Trophoblast cell (in vitro differentiated cells and primary cell): ENCODE data around the gene ELP1.

Source experiments
- DNase-seq, 2 donors: peaks; one replicate each; pipeline ENCODE4 v3.0.0-alpha.2; 2016
- H2AFZ ChIP-seq: 2 replicates; pipeline ENCODE4 v1.6.1; 2013; ENCODE audit warnings: low read length, moderate library complexity, mild to moderate bottlenecking; ENCODE audit not compliant: insufficient read depth, poor library complexity
- H2AK5ac ChIP-seq: 2 replicates; pipeline ENCODE4 v1.6.1; 2013; ENCODE audit warnings: mild to moderate bottlenecking, low read length
- H2BK120ac ChIP-seq: 2 replicates; pipeline ENCODE4 v1.6.1; 2013; ENCODE audit warnings: low read length, mild to moderate bottlenecking, moderate library complexity; ENCODE audit not compliant: insufficient read depth, poor library complexity
- H2BK12ac ChIP-seq: 2 replicates; pipeline ENCODE4 v1.6.1; 2013; ENCODE audit warnings: mild to moderate bottlenecking, low read length, moderate library complexity
- H2BK5ac ChIP-seq: 2 replicates; pipeline ENCODE4 v1.6.1; 2013; ENCODE audit warnings: low read length, low read depth, moderate library complexity, mild to moderate bottlenecking; ENCODE audit not compliant: poor library complexity
- H3K14ac ChIP-seq: 2 replicates; pipeline ENCODE4 v1.6.1; 2013; ENCODE audit warnings: mild to moderate bottlenecking, low read length
- H3K18ac ChIP-seq: 2 replicates; pipeline ENCODE4 v1.6.1; 2013; ENCODE audit warnings: mild to moderate bottlenecking, low read length
- H3K23ac ChIP-seq: 2 replicates; pipeline ENCODE4 v1.6.1; 2013; ENCODE audit warnings: low read length
- H3K27ac ChIP-seq: 2 replicates; pipeline ENCODE4 v1.5.1; 2013; ENCODE audit warnings: low read depth, mild to moderate bottlenecking, inconsistent platforms, low read length, moderate library complexity
- H3K27me3 ChIP-seq: 2 replicates; pipeline ENCODE4 v1.6.1; 2013; ENCODE audit warnings: inconsistent platforms, mild to moderate bottlenecking, low read length, moderate library complexity; ENCODE audit not compliant: insufficient read depth
- H3K36me3 ChIP-seq, 2 experiments: 1 replicate in 1 of 2; 2 replicates in 1 of 2; pipeline ENCODE4 v1.6.1; 2013; ENCODE audit warnings: low read length in 2 of 2, mild to moderate bottlenecking in 2 of 2, moderate library complexity in 1 of 2; ENCODE audit not compliant: insufficient read depth in 2 of 2, control insufficient read depth in 1 of 2
- H3K4ac ChIP-seq: 2 replicates; pipeline ENCODE4 v1.6.1; 2013; ENCODE audit warnings: low read depth, mild to moderate bottlenecking, low read length, moderate library complexity
- H3K4me1 ChIP-seq, 2 experiments: 1 replicate in 1 of 2; 2 replicates in 1 of 2; pipeline ENCODE4 v1.6.1; 2013; ENCODE audit warnings: low read length in 2 of 2, mild to moderate bottlenecking in 2 of 2, moderate library complexity in 1 of 2; ENCODE audit not compliant: insufficient read depth in 2 of 2, control insufficient read depth in 1 of 2
- H3K4me2 ChIP-seq: 2 replicates; pipeline ENCODE4 v1.6.1; 2013; ENCODE audit warnings: inconsistent platforms, mild to moderate bottlenecking, low read length, moderate library complexity
- H3K4me3 ChIP-seq: 2 replicates; pipeline ENCODE4 v1.5.1; 2013; ENCODE audit warnings: mild to moderate bottlenecking, low read depth, low read length, inconsistent platforms
- H3K79me1 ChIP-seq: one replicate; pipeline ENCODE4 v1.6.1; 2013; ENCODE audit warnings: low read length
- H3K79me2 ChIP-seq: 2 replicates; pipeline ENCODE4 v1.6.1; 2013; ENCODE audit warnings: low read length, mild to moderate bottlenecking; ENCODE audit not compliant: control insufficient read depth, insufficient read depth, poor library complexity
- H3K9ac ChIP-seq: 2 replicates; pipeline ENCODE4 v1.6.1; 2013; ENCODE audit warnings: mild to moderate bottlenecking, low read length
- H3K9me3 ChIP-seq: 2 replicates; pipeline ENCODE4 v1.6.1; 2013; ENCODE audit warnings: low read depth, mild to moderate bottlenecking, control low read depth, inconsistent platforms, low read length; ENCODE audit not compliant: insufficient read depth
- H4K12ac ChIP-seq: 2 replicates; pipeline ENCODE4 v1.6.1; 2013; ENCODE audit warnings: low read depth, mild to moderate bottlenecking, low read length, moderate library complexity
- H4K8ac ChIP-seq: 2 replicates; pipeline ENCODE4 v1.6.1; 2013; ENCODE audit warnings: low read depth, mild to moderate bottlenecking, low read length, moderate library complexity
- H4K91ac ChIP-seq: one replicate; pipeline ENCODE4 v1.6.1; 2013; ENCODE audit warnings: low read depth, mild to moderate bottlenecking, low read length, moderate library complexity
- WGBS: extraction: QIAGEN DNeasy Blood & Tissue Kit; methylation state at CpG from one replicate; pipeline ENCODE4 v1.1.7; 2013; ENCODE audit warnings: missing lambda C conversion rate; ENCODE audit not compliant: insufficient read length, insufficient coverage; ENCODE audit errors: extremely low coverage; 5-methylcytosine and 5-hydroxymethylcytosine counted together

The ELP1 gene

DNA sequence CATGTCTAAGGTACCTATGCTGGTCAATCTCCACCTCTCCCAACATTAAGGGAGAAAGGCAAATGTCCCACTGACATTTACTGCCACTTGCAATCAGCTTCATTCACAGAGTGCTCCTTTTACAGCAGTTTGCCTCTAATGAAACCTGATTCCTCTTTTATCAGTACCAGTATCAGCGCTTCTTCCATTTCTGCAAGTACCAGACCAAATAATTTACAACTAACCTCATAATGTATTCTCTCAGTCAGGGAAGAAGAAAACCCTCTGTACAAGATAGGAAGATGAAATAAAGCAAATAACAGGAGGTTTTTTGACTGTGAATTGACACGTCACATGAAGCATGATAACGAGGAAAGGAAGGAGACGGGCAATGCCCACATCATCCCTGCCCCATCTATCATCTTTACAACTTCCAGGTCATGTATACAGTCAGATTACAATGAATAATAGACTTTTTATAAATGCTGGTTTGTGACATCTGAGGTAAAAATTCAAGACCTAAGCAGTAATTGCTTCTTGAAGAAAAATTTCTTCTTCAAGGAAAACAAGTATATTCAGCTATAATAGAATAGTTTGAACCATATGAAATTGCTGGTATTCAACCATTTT lies 22.2 kb upstream of the ELP1 start:
- Histone ChIP-seq H3K27me3 (no peaks in the 10 kb centered on the region), H3K4me2 (no peak overlapping the region), H3K14ac (no peak overlapping the region), H3K9me3 (no peaks in the 10 kb centered on the region), H4K12ac (no peak overlapping the region), H2AFZ (no peak overlapping the region), H2BK5ac (no peak overlapping the region), H2BK120ac (no peak overlapping the region), H3K79me1 (no peaks in the 10 kb centered on the region), H4K91ac (no peak overlapping the region), H2BK12ac (no peak overlapping the region), H2AK5ac (no peak overlapping the region), H3K9ac (peak overlapping the region; percentile 40), H3K23ac (no peak overlapping the region), H3K18ac (no peak overlapping the region), H4K8ac (no peak overlapping the region), H3K79me2 (no peaks in the 10 kb centered on the region), H3K4me3 (no peak overlapping the region), H3K27ac (no peak overlapping the region), H3K36me3 (no peaks in the 10 kb centered on the region), H3K4ac (no peak overlapping the region), H3K4me1 (no peaks in the 10 kb centered on the region)
- DNase-seq, result no peak
- no CpG with 5 or more reads among the region's 4 CpGs for WGBS

- Histone ChIP-seq H4K91ac (no peak overlapping the region), H3K79me1 (no peaks in the 10 kb centered on the region), H3K9me3 (no peaks in the 10 kb centered on the region), H3K4me2 (no peak overlapping the region), H3K4ac (no peak overlapping the region), H2BK12ac (no peak overlapping the region), H3K18ac (no peak overlapping the region), H3K4me1 (no peaks in the 10 kb centered on the region), H3K9ac (no peak overlapping the region), H2BK120ac (no peak overlapping the region), H3K14ac (no peak overlapping the region), H3K27ac (no peak overlapping the region), H2AFZ (no peak overlapping the region), H2AK5ac (no peak overlapping the region), H3K4me3 (no peak overlapping the region), H2BK5ac (no peak overlapping the region), H3K36me3 (no peaks in the 10 kb centered on the region), H4K12ac (no peak overlapping the region), H3K79me2 (no peaks in the 10 kb centered on the region), H4K8ac (no peak overlapping the region), H3K23ac (no peak overlapping the region), H3K27me3 (no peaks in the 10 kb centered on the region)
- WGBS, result no CpG with 5 or more reads among the region's 3 CpGs
- peak in 1 of 2 donors; percentile 69 for DNase-seq
These were observed 20.2 kb upstream of the ELP1 start for GRCh38 chr9:108953983-108954574.

DNA sequence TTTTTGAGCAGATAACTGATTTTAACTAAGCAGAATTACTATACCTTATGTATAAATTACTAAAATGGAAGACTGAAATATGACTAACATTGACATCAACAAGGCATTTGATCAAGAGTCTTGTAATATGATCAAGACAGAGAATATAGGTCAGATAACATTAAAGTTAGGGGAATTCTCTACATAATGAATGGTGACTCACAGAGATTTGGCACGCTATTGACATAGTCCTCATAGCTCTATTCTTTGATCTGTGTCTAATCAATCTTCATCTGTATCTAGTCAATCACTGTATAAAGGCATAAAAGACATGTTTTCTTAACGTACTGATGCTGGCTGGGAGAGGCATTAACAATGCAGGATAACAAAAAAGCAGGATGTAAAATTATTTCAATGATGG lies 17.7 kb upstream of the ELP1 start:
- H3K4me1 ChIP-seq, result no peaks in the 10 kb centered on the region
- peak in 1 of 2 donors; percentile 12 for DNase-seq
- H3K18ac ChIP-seq, result no peak overlapping the region
- no peak overlapping the region for H4K91ac ChIP-seq
- H2AFZ ChIP-seq, result no peak overlapping the region
- no CpG with 5 or more reads among the region's 2 CpGs for WGBS
- no peaks in the 10 kb centered on the region for H3K27me3 ChIP-seq
- H3K23ac ChIP-seq, result no peak overlapping the region
- no peak overlapping the region for H2BK120ac ChIP-seq
- H3K79me1 ChIP-seq, result no peaks in the 10 kb centered on the region
- no peak overlapping the region for H3K4me2 ChIP-seq
- H3K14ac ChIP-seq, result no peak overlapping the region
- H3K9me3 ChIP-seq, result no peaks in the 10 kb centered on the region
- H3K4me3 ChIP-seq, result no peak overlapping the region
- no peak overlapping the region for H2BK5ac ChIP-seq
- no peak overlapping the region for H4K12ac ChIP-seq
- no peak overlapping the region for H3K27ac ChIP-seq
- H3K9ac ChIP-seq, result no peak overlapping the region
- no peak overlapping the region for H2AK5ac ChIP-seq
- H2BK12ac ChIP-seq, result no peak overlapping the region
- H3K79me2 ChIP-seq, result no peaks in the 10 kb centered on the region
- H4K8ac ChIP-seq, result no peak overlapping the region
- H3K4ac ChIP-seq, result no peak overlapping the region
- H3K36me3 ChIP-seq, result no peaks in the 10 kb centered on the region

GRCh38 chr9:108950168-108950567 lies 16.2 kb upstream of the ELP1 start:
- no peak overlapping the region for H3K14ac ChIP-seq
- H2AFZ ChIP-seq, result no peak overlapping the region
- no peaks in the 10 kb centered on the region for H3K27me3 ChIP-seq

More at GRCh38 chr9:108950168-108950567, 16.2 kb upstream of the ELP1 start:
- H4K8ac ChIP-seq, result no peak overlapping the region
- no peak overlapping the region for H3K9ac ChIP-seq
- H2BK12ac ChIP-seq, result no peak overlapping the region
- H3K4me1 ChIP-seq, result no peaks in the 10 kb centered on the region
- no peaks in the 10 kb centered on the region for H3K79me1 ChIP-seq
- no peak overlapping the region for H3K18ac ChIP-seq
- no peak overlapping the region for H4K12ac ChIP-seq
- no peaks in the 10 kb centered on the region for H3K79me2 ChIP-seq
- no peak overlapping the region for H3K23ac ChIP-seq
- H3K9me3 ChIP-seq, result no peaks in the 10 kb centered on the region
- no peak for DNase-seq
- no peak overlapping the region for H2AK5ac ChIP-seq
- H3K27ac ChIP-seq, result no peak overlapping the region
- WGBS, result no CpG with 5 or more reads among the region's 1 CpG
- H3K4ac ChIP-seq, result no peak overlapping the region
- no peak overlapping the region for H2BK5ac ChIP-seq
- no peak overlapping the region for H3K4me2 ChIP-seq
- no peak overlapping the region for H2BK120ac ChIP-seq
- peaks cover 0 to 3% of the 10 kb centered on the region in 2 experiments for H3K36me3 ChIP-seq
- no peak overlapping the region for H4K91ac ChIP-seq
- no peak overlapping the region for H3K4me3 ChIP-seq
